ENCODE results near the gene METTL15.

DNA sequence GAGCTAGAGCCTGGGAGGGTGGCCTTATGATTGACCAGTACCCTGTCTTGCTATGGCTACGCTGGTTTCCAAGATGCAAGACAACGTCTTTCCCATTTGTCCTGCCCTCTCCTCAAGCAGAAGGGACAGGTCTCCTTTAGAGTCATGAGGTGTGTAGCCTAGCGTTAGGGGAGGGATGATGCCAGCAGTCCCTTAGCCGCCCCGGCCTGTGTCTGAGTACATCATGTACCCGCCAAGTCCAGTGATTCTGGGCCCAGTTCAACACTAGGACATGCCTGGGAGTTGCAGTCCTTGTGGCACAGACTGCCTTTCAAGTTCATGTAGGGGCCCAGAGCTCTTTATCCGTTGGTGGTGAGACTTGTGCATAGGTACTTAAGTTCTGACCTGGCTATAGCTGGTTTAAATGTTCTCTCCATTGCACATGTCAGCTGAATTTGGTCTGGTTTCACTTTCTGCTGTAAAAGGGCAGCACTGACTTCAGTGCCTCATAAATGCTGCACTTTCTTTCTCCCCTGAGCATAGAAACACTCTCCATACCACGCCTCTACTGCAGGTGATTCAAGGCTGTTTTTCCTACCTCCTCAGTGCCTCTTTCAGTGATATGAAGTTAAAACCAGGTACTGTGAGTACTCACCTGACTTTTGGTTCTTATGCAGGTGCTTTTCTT, 151.1 kb downstream of the METTL15 start:
- TF ChIP-seq CTCF (conservative IDR thresholded peaks at IDR 0.05; ENCODE audit: low read depth, low read length) = no peak
- TF ChIP-seq EZH2 (IDR thresholded peaks at IDR 0.05; ENCODE audit: borderline replicate concordance, low read depth, low read length, poor library complexity, severe bottlenecking) = no peak
